ENCODE results near the gene NEUROD2.

Gene NEUROD2

DNA sequence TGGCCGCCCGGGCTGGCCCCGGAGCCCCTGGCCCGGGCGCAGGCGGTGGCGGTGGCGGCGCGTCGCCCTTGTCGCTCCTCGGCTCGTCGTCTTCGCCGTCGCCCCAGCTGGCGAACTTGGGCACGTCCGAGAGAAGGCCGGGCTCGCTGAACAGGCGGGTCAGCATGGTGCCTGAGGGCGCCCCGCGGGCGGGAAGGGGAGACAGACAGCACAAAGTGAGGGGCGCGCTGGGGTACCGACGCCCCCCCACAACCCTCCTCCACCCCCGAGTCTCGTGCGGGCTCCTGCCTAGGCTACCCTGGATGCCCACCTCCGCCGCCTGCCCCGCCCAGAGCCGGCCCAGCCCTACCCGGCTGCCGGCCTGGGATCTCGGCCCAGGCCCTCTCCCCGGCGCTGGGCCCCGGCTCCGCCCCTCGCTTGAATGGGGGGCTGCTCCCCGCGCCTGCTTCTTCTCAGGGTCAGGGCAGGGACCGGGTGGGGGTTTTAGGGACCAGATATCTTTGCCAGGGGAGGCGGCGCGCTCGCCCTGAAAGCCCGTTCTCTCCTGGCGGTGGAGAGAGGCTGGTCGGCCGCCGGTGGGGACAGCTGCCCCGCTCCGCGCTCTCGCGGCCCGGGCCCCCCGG, 1.2 kb downstream of the NEUROD2 start:
- H3K4me3 ChIP-seq (ENCODE audit: low read depth, low read length) = no peak overlapping the region
- no peak for DNase-seq (ENCODE audit: low read depth)
- TF ChIP-seq, protein P1, sequence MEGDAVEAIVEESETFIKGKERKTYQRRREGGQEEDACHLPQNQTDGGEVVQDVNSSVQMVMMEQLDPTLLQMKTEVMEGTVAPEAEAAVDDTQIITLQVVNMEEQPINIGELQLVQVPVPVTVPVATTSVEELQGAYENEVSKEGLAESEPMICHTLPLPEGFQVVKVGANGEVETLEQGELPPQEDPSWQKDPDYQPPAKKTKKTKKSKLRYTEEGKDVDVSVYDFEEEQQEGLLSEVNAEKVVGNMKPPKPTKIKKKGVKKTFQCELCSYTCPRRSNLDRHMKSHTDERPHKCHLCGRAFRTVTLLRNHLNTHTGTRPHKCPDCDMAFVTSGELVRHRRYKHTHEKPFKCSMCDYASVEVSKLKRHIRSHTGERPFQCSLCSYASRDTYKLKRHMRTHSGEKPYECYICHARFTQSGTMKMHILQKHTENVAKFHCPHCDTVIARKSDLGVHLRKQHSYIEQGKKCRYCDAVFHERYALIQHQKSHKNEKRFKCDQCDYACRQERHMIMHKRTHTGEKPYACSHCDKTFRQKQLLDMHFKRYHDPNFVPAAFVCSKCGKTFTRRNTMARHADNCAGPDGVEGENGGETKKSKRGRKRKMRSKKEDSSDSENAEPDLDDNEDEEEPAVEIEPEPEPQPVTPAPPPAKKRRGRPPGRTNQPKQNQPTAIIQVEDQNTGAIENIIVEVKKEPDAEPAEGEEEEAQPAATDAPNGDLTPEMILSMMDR (conservative IDR thresholded peaks at IDR 0.05; ENCODE audit: low read depth, low read length) = no peak

DNA sequence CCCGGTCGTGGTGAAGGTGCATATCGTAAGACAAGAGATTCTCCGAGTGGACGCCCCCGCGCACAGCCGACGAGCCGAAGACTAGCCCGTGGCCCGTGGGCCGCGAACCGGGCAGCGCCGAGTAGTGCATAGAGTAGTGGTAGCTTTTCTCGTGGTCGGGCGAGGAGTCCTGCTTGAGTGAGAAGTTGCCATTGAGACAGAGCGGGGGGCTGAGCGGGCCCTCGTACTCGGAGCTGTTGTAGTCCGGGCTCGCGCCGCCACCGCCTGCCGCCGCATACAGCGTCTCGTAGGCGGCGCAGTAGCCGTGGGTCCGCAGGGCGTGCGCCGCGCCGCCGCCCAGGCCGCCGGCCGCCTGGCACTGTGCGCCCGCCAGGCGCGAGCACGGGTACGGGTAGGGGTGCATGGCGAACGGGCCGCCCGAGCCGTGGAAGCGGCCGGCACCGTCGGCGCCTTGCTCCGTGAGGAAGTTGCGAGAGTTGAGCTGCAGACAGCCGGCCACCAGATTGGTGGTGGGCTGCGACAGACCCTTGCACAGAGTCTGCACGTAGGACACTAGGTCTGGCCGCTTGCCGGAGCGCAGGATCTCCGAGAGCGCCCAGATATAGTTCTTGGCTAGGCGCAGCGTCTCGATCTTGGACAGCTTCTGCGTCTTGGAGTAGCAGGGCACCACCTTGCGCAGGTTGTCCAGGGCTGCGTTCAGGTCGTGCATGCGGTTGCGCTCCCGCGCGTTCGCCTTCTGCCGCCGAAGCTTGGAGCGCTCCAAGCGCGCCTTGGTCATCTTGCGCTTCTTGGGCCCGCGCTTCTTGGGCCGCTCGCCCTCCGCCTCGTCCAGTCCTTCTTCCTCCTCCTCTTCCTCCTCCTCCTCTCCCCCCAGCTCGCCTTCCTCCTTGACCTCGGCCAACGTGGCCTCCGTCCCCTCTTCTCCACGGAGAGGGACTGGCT, 2.0 kb downstream of the NEUROD2 start:
- no peak for DNase-seq (ENCODE audit: low read depth)
- H3K4me3 ChIP-seq (ENCODE audit: low read depth, low read length) = no peak overlapping the region

GRCh38 chr17:39604911-39605491, 2.7 kb downstream of the NEUROD2 start:
- no peak for DNase-seq (ENCODE audit: low read depth)
- no peak overlapping the region for H3K4me3 ChIP-seq (ENCODE audit: low read depth, low read length)
- TF ChIP-seq, protein P1 (conservative IDR thresholded peaks at IDR 0.05; ENCODE audit: low read depth, low read length) = no peak

More for the DNA sequence above, 2.0 kb downstream of the NEUROD2 start:
- TF ChIP-seq, protein P1 (conservative IDR thresholded peaks at IDR 0.05; ENCODE audit: low read depth, low read length) = no peak

DNA sequence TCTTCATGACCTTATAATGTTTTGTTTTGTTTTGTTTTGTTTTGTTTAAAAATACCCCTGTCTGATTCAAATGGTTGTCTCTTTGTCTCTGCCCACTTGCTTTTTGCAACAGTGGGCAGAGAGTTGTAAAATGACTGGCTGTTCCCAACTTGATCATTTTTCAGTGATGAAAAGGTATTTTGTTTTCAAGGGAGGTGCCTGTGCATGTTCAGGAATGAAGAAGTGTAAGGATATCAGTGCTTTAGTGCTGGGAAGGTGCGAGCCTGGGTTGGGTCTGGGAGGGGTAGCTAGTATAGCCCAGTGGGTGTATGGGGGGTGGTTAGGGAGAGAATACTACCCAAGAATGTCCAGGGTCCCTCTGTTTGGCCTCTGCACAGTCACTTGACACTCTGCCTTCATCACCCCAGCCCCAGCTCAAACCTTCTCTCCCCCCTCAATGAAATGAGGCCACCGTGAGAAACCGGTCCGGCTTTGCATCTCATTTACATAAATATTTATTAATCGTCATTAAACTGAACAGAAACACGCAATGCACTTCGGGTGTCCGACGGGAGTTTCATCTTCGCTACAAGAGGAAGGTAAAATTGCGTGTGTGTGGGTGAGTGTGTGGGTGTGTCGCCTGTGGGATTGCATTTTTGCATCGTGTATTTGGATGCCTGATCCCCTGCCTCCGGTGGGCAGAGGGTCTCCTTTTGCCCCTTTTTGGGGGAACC, 4.3 kb downstream of the NEUROD2 start:
- no peak overlapping the region for H3K4me3 ChIP-seq (ENCODE audit: low read depth, low read length)
- DNase-seq (ENCODE audit: low read depth) = no peak
- TF ChIP-seq, protein P1 (conservative IDR thresholded peaks at IDR 0.05; ENCODE audit: low read depth, low read length) = no peak

DNA sequence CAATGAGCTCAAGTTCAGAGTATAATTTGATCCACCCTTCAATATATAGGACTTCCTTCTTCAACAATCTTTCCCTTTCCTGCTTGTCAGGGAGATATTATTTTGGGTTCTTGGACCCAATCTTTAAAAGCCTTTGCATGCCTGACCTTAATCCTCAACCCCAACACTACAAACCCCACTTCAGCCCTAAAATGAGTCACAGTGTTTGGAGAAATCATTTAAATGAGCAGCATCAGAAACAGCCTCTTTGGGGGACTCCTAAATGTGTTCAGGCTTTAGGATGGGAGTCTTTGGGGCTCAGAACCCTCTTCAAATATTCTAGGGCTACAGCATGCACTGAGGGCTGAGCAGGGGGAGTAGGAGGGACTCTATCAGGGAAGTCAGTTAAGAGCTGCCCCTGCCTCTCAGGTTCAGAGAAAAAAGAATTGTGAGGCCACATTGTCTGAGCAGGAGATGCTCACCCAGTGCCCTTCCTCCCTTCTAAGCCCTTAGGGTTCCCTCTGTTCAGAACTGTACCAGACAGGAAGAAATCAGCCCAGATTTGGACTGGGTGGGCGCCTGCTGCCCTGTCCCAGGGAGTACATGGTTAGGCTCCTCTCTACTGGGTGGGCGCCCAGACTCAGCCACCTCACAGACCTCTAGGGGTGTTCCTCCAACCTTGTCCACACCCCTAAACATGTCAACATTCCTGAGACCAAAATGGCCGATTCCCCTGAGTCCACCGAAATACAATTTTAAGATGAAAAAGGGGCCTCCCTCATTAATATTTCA, 5.0 kb downstream of the NEUROD2 start:
- DNase-seq (ENCODE audit: low read depth) = no peak
- H3K4me3 ChIP-seq (ENCODE audit: low read depth, low read length) = no peak overlapping the region
- TF ChIP-seq, protein P1 (conservative IDR thresholded peaks at IDR 0.05; ENCODE audit: low read depth, low read length) = no peak

Data from choroid plexus epithelial cell (primary cell).